ENCODE data around the gene GPX4.

GPX4 gene

DNA sequence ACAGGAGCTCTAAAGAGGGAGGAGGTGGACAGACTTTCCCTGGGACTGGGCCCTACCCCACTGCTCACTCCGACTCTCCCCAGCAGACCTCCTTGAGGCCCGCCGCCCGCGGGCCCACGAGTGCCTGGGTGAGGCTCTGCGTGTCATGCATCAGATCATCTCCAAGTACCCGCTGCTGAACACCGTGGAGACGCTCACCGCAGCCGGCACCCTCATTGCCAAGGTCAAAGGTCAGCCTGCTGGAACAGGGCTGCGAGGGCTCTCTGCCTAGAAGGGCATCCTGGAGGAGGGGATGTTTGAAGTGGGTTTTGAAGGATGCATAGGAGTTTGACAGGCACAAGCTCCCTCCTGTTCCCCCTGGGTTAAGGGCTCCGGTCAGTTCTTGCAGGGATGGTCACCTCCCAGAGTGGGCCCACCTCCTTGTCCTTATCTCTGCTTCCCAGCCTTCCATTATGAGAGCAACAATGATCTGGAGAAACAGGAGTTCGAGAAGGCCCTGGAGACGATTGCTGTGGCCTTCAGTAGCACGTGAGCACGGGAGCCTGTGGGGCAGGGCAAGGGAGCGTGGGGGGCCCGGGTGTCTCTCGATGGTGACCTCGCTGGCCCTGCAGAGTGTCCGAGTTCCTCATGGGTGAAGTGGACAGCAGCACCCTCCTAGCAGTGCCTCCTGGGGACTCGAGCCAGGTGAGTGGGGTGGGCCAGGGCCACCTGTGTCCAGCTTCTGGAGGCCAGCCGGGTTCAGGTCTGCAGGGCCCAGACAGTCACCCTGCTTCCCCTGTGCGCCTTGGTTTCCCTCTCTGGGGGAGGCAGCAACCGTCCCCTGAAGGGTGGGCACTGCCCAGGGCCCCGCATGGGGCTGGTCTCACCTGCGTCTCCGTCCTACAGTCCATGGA lies 30.5 kb upstream of the GPX4 start:
- DNase-seq (ENCODE audit: low spot score) = no peak
- in situ Hi-C loops (cut with MboI; ENCODE audit: low sequenced_read_pairs, unreplicated experiment) = no loop called here
- TF ChIP-seq, protein P1, sequence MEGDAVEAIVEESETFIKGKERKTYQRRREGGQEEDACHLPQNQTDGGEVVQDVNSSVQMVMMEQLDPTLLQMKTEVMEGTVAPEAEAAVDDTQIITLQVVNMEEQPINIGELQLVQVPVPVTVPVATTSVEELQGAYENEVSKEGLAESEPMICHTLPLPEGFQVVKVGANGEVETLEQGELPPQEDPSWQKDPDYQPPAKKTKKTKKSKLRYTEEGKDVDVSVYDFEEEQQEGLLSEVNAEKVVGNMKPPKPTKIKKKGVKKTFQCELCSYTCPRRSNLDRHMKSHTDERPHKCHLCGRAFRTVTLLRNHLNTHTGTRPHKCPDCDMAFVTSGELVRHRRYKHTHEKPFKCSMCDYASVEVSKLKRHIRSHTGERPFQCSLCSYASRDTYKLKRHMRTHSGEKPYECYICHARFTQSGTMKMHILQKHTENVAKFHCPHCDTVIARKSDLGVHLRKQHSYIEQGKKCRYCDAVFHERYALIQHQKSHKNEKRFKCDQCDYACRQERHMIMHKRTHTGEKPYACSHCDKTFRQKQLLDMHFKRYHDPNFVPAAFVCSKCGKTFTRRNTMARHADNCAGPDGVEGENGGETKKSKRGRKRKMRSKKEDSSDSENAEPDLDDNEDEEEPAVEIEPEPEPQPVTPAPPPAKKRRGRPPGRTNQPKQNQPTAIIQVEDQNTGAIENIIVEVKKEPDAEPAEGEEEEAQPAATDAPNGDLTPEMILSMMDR (IDR thresholded peaks at IDR 0.05; ENCODE audit: borderline replicate concordance, control extremely low read depth, extremely low read depth, insufficient read depth, missing control alignments) = no peak

DNA sequence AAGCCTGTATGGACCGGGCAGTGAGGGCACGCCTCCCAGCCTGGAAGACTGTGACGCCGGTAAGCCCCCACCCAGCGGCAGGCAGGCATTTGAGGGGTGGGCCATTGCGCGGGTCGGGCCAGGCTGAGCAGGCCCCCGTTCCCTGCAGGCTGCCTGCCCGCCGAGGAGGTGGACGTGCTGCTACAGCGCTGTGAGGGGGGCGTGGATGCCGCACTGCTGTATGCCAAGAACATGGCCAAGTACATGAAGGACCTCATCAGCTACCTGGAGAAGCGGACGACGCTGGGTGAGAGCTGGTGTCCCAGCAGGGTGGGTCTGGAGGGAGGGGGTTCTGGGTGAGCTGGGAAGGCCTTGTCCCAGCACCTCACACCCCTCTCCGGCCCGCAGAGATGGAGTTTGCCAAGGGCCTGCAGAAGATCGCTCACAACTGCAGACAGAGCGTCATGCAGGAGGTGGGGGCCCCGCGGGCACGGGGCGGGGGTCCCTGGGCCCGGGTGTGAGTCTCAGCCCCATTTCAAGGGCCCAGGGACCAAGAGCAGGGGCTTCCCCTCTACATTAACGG lies 29.8 kb upstream of the GPX4 start:
- in situ Hi-C loops (cut with MboI; ENCODE audit: low sequenced_read_pairs, unreplicated experiment) = no loop called here
- no peak for DNase-seq (ENCODE audit: low spot score)
- TF ChIP-seq, protein P1 (IDR thresholded peaks at IDR 0.05; ENCODE audit: borderline replicate concordance, control extremely low read depth, extremely low read depth, insufficient read depth, missing control alignments) = no peak

DNA sequence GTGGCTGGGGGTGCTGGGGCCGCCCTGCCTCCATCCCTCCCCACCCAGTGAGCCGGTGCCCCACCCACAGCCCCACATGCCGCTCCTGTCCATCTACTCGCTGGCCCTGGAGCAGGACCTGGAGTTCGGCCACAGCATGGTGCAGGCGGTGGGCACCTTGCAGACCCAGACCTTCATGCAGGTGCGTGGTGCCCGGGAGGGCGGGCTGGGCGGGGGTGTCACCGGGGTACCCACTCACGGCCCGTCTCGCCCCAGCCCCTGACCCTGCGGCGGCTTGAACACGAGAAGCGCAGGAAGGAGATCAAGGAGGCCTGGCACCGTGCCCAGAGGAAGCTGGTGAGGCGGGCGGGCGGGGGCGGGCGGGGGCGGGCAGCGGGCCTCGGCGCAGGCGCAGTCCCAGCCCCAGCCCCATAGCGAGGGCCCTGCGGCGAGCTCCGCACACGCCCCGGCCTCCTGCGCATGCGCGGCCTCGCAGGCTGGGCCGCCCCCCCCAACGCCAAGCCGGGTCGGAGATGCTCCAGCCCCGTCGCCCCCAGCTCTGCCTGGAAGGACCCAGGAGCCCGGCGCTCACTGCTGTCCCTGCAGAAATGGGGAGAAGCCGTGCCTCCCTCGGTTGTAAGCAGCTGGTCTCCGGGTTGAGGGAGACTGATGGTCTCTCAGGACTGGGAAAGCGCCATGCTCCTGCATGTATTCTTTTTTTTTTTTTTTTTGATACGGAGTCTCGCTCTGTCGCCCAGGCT lies 29.1 kb upstream of the GPX4 start:
- TF ChIP-seq, protein P1 (IDR thresholded peaks at IDR 0.05; ENCODE audit: borderline replicate concordance, control extremely low read depth, extremely low read depth, insufficient read depth, missing control alignments) = no peak
- in situ Hi-C loops (cut with MboI; ENCODE audit: low sequenced_read_pairs, unreplicated experiment) = no loop called here

DNA sequence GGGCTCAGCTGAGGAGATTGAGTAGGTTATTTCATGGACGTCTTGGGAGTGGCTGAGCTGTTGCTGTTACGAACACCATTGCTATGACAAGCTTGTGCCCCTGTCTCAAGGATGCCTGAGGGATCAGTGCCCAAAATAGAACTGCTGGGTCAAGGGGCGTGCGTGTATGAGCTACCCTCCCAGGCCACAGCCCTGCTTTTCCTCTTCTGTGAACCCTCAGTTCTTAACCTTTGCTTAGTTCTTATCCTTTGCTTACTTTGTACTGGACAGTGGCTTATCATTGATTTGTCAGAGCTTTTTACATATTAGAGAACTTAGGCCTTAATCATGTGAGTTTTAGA lies 27.8 kb upstream of the GPX4 start:
- no peak for DNase-seq (ENCODE audit: low spot score)
- TF ChIP-seq, protein P1 (IDR thresholded peaks at IDR 0.05; ENCODE audit: borderline replicate concordance, control extremely low read depth, extremely low read depth, insufficient read depth, missing control alignments) = no peak
- in situ Hi-C loops (cut with MboI; ENCODE audit: low sequenced_read_pairs, unreplicated experiment) = no loop called here

More for the DNA sequence above, 29.1 kb upstream of the GPX4 start:
- DNase-seq (ENCODE audit: low spot score) = peak; percentile 95

DNA sequence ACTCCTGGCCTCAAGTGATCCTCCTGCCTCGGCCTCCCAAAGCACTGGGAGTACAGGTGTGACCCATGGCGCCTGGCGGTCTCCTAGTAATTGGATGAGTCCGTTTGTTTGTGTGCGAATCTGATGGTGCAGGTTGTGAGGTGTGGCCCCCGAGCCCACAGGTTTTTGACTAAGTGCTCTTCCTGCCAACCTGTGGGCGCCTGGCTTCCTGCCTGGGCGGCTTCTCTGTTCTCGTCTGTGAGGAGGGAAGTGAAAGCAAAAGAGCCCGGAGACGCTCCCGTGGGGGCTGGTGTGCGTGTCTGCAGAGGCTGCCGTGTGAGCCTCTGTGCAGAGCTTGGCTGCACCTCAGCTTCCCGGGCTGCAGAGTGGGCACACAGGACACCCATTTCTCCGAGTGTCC lies 26.8 kb upstream of the GPX4 start:
- TF ChIP-seq, protein P1 (IDR thresholded peaks at IDR 0.05; ENCODE audit: borderline replicate concordance, control extremely low read depth, extremely low read depth, insufficient read depth, missing control alignments) = peak; percentile 0
- in situ Hi-C loops (cut with MboI; ENCODE audit: low sequenced_read_pairs, unreplicated experiment) = no loop called here
- peak; percentile 91 for DNase-seq (ENCODE audit: low spot score)

DNA sequence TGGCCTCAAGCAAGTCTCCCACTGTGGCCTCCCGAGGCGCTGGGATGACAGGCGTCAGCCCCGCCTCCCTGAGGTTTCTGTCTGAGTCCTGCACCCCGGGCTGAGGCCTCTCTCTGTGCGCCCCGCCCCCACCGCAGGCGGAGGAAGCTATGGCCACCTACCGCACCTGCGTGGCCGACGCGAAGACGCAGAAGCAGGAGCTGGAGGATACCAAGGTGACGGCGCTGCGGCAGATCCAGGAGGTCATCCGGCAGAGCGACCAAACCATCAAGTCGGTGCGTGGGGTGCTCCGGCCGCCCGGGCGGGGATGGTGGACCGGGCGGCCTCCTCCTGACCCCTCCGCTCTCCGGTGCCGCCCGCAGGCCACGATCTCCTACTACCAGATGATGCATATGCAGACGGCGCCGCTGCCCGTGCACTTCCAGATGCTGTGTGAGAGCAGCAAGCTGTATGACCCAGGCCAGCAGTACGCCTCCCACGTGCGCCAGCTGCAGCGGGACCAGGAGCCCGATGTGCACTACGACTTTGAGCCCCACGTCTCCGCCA lies 24.2 kb upstream of the GPX4 start:
- no peak for DNase-seq (ENCODE audit: low spot score)
- in situ Hi-C loops (cut with MboI; ENCODE audit: low sequenced_read_pairs, unreplicated experiment) = no loop called here
- TF ChIP-seq, protein P1 (IDR thresholded peaks at IDR 0.05; ENCODE audit: borderline replicate concordance, control extremely low read depth, extremely low read depth, insufficient read depth, missing control alignments) = no peak
